GM21367 (cell line): ENCODE data around the gene VPS39.

Experiments
- ATAC-seq: cut with Tn5 transposase; IDR thresholded peaks from one replicate; pipeline ENCODE4 v1.9.1; 2021; ENCODE audit not compliant: unreplicated experiment

Gene VPS39

DNA sequence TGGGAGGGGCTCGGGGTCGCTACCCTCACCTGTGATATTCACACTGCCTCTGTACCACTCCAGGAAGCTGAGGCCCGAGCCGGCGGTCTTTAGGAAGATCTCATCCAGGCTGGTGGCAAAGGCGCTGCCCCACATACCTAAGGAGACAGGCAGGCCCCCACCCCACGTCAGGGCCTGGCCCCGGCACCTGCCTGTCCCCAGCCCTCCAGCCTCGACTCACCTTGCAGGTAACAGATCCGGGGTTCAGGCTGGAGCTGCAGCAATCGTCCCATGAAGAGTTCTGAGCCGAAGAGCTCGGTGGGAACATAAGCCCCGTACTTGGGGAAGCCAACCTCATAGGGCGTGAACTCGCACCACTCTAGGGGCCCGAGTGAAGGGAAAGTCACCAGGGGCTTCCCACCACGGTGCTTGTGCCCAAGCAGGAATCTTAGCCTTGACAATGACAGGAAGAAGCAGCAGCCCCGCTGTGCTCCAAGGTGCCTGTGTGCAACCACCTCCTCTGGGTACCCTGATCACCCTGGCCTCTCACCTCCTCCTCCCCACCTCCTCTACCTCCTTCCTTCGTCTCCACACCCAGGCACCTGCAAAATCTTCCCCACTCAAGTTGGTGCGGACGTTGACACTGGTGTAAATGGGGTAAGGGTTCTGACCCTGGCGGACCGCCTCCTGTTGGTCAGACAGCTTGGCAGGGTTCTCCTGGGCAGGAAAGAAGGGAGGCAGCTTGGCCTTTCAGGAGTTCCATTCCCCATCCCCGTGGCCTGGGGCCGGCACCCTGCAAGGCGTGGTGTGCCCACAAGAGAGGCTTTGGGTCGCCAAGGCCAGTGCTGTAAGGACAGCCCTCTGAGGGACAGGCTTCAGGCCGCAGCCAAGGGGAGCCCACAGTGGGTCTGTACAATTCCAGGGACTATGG, 62.3 kb downstream of the VPS39 start:
- no peak for ATAC-seq

DNA sequence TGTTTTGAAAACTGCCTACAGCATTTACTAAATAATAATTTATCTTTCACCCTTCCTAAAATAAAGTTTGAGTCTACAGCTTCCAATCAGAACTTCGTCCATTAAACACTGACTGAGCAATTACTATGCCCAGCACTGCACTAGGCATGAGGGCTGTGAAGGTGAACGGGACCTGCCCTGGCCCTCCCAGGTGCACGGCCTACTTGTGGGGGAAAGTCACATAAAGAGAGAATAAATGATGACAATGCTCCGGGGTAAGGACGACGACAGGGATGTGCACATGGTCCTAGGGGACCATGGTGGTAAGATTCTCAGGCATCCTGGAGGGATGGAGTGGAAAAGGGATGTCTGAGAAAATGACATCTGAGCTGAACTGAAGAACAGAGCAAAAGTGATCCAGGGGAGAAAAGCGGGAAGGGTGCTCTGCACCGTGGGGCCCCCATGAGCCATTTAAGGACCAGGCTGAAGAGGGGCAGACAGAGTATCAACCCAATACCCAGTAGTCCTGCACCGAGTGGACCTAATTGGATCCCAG, 63.2 kb downstream of the VPS39 start:
- no peak for ATAC-seq

DNA sequence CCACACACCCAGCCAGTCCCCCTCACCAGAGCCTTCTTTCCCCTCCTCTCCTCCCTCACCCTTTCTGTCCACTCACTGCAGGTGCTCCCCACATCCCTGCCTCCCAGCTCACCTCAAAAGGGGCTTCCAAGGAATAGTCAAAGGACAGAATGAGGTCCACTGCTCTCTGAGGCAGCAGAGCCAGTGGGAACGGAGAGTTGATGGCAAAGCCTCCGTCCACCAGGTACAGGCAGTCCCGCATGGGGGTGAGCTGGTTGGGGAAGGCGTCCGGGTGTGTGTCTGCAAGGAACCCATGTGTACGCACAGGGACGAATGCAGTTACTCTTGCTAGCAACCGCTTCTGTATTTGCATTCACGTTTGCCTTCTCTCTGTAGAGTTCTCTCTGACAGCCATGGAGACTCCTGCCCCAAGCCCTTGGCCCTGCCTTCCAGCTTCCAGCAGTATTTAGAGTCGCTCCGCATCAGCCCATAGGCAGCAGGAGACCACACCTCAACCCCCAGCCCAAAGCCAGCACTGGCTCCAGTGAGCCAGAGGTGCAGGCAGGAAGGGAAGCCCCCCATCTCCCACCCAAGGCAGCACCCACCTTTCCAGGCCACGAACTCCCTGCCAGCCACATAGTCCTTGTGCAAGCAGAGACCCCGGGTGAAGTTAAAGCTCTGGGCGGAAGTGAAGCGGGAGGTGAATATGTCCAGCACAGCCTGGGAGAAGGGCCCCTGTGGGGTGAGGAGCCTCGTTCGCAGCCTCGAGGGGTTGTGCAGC, 64.1 kb downstream of the VPS39 start:
- ATAC-seq: no peak

DNA sequence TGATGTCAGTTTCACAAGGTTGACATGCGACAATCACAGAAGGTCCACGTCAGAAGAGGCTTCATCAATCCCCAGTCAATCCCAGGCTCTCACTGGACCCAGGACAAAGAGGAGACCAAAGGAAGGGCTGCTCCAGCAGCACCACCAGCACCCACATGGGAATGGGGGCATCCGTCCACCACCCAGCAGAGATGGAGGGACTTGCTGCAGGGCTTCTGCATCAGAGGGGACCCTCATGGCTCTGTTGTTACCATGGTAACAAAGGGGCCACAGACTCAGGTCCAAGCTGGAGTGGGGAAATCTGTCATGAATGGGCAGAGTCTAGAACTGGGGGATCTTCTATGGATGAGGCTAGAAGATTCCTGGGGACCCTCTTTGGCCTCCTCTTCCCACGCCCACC, 64.7 kb downstream of the VPS39 start:
- ATAC-seq: no peak

DNA sequence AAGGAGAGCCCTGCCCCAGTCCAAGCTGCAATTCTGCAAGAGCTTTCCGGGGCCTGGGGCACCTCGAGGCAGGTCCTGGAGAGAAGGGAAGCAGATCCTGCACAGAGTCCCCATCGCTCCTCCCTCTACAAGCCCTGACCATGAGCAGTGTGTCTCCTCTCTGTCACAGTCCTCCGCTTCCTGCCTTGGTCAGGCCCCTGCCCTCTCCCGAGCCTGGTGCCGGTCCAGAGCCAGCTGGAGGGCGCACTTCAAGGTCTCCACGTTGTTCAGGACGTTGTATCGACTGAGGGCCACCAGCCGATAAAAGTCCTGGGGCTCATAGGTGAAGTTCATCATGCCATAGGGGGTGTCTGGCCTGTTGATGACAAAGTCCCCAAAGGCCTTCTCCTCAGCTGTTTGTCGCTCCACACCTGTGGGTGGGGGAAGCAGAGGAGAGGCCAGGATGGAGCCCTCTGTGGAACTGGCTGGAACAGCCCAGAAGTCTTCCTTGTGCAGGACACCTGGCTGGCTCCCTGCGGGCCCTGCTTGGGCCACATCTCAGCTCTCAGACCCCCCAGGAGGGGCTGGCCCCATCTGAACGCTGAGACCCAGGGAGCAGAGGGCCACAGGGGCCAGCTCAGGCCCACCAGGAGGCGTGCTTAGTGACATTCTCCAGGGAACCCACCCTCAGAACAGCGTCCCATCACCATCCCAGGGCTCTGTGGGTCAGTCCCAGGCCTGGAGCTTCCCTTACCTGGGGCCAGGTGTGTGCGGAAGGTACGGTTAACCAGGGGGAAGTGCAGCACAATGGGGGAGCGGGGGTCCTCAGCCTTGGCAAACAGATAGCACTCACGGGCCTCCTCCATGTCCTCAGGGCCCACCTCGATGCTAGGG, 66.1 kb downstream of the VPS39 start:
- no peak for ATAC-seq

DNA sequence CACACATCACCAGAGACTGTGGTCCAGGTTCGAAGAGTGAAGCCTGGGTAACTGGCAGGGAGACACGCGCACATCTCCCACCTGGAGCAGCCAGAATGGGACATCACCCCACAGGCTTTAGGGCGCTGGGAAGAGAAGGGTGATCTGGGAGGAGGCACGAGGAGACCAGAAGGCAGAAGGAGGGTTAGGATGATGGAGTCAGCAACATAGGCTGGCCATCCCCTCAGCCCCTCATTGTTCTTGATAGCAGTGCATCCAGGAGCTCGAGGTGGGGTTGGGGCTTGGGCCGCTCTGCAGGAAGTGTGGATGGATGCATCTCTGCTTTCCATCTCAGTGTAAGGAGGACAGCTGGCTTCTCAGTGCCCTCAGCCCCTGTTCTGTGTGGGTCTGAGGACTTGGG, 66.9 kb downstream of the VPS39 start:
- no peak for ATAC-seq

DNA sequence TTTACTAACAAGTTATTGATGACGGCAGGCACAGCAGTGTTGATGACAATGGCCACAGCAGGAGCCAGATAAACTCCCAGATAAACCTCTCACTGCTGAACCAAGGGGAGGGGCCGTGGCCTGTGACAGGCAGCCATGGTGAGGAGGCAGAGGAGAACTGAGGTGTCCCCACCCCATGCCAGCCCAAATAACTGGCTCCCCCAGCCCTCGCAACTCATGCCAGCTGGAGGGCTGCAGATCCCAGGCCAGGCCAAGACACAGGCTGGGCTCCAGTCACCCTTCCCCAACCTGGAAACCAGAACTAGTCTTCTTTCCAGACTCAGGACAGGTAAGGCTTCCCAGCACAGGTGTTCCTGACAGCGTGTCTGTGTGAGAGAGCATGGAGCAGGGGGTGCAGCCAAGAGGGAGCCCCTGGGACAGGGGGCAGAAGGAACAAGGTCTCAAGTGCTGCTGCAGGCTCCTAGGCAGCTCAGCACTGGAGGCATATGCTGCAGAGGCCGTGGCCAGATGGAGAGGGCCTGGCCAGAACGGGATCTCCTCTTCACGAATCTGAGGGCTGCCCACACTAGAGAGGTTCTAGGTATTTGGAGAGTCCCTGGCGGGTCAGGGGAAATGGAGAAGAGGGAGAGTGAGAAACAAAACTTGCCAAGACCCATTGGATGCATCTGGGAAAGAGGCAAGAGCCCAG, 67.6 kb downstream of the VPS39 start:
- ATAC-seq: no peak

DNA sequence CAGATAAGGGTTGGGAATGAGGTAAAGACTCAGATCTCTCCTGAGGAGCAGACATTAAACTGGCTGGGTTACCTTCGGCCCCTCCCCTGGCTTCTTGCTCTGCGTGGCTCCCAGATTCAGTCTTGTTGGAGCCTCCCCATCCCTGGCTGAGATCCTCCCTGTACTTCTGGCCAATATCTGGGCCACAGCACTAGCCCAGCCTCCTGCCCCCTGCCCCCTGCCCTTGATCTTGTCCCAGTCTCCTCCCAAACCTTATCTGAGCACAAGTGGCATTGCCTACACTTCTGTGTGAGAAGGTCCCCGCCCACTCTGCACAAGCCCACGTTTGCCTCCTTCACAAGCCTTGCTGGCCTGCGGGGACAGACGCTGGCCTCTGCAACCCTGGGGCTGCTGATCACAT, 68.5 kb downstream of the VPS39 start:
- ATAC-seq: no peak

DNA sequence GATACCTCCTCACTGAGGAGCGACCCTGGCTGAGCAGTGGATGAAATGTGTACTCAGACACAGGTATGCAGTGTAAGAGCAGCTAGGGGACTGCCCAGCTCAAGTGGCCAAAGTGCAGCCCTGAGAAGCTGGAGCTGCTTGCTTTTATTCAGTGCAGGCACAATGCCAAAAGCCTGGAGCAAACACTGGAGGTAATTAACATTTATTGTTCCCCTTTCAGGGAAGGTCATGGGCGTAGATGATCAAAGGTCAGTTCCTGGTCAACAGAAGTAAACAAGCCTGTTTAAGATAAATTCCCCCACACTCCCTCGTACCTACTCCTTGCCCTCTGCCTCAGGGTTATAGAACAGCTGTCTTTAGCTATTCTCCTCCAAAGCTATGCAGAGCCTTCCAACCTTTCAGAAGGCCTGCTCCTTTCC, 69.1 kb downstream of the VPS39 start:
- no peak for ATAC-seq

DNA sequence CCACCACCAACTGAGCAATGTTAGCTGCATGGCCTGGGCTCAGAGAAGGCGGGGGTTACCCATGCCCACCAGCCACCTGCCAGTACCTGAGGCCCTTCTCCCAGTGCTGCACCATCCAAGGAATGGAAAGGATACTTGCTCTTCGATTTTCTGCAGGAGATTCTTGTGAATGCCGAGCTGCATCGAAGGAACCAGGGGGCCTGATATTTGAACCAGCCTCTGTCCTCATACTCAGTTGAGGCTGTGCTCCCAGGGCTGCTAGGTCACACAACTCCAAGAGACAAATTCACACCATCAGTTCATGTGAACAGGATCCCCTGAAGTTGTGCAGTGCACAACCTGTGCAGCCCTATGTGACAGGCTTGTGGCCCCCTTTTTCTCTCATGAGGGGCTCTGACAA, 69.7 kb downstream of the VPS39 start:
- ATAC-seq: no peak

DNA sequence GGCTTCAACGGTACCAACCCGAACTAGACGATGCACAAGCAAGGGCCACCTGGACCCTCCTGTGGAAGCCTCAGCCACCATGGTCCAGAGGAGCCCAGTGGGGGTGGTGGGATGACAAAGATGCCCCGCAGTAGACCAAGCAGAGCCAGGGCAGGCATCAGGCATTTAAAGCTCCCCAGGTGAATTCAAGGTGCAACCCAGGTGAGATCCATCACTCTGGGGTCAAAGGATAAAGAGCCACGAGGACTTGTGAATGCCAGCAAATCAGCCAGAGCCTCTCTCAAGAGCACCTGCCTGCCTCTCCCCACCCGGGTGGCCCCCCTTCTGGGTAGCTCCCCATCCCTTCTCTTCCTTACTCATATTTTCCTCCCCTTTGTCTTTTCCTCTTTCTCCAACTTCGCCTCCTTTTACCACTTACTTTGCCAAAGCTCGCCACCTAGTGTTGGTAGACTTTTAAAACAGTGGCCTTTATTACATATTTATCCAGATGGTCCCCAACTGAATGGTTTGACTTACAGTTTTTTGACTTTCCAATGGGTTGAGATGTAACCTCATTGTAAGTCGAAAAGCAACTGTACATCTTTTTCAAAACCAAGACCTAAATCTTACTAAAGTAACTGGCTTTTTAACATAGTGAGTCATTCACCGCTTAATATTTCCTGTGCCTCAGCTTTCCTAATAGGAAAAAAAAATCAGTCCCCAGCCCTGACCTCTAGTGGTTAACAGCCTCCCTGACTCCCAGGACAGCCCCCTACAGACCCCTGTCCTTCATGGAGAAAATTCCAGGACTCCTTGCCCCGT, 70.4 kb downstream of the VPS39 start:
- no peak for ATAC-seq

DNA sequence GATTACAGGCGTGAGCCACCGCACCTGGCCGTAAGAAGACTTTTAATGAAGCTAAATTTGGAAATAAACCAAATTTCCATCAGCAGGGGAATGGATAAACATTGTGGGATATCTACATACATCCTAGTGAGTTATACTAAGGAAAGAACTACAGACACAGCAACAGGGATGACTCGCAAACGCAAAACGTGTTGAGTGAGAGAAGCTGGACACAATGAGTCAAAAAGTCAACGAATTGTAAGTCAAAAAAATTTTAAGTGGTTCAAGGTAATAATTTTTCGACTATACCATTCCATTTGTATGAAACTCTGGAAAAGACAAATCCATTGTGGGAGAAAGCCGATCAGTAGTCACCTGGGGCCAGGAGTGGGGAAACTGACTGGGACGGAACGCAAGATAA, 71.6 kb downstream of the VPS39 start:
- no peak for ATAC-seq

DNA sequence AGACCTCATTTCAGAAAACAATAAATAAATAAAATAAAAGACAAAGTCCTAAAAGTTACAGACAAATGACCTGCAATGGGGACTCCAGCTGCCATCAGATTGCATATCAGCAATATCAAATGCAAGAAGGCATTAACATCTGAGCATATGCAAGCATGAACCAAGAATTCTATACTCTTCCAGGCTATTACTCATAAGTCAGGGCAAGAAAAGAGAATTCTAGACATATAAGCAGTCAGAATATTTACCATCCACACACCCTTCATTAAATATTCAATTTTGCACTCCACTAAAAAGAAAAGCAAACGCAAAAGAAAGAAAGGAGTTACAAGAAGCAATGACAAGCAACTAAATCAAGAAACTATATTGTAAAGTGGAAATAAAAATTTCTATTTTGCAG, 72.8 kb downstream of the VPS39 start:
- ATAC-seq: no peak

DNA sequence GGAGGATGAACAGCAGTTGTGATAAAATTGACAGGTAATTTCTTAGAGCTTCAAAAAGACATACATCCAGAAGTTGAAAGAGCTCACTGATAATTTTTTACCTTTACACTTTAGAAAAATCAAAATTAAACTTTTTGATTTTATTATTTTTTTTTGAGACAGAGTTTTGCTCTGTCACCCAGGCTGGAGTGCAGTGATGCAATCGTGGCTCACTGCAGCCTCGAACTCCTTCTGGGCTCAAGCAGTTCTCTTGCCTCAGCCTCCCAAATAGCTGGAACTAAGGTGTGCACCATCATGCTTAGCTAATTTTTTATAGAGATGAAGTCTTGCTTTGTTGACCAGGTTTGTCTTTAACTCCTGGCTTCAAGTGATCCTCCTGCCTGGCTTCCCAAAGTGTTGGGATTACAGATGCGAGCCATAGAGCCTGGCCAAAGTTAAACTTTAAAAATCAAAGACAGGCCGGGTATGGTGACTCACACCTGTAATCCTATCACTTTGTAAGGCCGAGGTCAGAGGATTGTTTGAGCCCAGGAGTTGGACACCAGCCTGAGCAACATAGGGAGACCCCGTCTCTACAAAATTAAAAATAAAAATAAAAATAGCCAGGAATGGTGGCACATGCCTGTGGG, 73.4 kb downstream of the VPS39 start:
- no peak for ATAC-seq

DNA sequence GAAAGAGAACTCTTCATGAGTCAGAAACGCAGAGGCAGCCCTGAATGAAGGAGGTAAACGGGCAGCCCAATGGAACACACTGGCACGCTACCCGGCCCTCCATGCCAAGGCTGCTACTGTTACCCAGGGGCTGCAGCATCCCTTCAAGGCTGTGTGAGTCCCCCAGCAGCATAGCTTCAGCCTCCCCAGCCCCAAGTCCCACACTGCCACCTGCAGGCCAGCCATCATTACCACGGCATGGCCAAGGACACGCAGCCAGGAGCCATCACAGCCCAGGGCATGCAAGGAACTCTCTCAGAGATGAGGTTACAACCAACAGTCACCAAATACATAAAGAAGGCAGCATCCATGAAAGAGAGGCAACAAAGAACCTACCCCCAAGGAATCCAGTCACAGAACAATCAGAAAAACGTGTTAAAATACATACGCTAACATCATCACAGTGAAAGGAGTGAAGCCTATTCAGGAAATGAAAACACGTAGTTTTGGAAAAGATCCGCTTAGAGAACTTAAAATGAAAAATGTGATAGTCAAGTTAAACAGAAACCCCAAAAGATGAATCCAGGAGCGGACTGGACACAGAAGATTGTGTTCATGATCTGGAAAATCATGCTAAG, 74.1 kb downstream of the VPS39 start:
- ATAC-seq: no peak

DNA sequence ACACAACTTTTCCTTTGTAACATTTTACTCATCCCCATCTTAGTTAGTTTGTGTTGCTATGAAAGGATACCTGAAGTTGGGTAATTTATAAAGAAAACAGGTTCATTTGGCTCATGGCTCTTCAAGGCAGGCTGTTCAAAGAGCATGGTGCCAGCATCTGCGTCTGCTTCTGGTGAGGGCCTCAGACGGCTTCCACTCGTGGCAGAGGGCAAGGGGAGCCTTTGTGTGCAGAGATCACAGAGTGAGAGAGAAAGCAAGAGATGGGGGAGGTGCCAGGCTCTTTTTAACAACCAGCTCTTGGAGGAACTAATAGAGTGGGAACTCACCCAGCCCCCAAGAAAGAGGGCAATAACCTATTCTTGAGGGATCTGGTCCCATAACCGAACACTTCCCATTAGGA, 74.7 kb downstream of the VPS39 start:
- ATAC-seq: no peak

DNA sequence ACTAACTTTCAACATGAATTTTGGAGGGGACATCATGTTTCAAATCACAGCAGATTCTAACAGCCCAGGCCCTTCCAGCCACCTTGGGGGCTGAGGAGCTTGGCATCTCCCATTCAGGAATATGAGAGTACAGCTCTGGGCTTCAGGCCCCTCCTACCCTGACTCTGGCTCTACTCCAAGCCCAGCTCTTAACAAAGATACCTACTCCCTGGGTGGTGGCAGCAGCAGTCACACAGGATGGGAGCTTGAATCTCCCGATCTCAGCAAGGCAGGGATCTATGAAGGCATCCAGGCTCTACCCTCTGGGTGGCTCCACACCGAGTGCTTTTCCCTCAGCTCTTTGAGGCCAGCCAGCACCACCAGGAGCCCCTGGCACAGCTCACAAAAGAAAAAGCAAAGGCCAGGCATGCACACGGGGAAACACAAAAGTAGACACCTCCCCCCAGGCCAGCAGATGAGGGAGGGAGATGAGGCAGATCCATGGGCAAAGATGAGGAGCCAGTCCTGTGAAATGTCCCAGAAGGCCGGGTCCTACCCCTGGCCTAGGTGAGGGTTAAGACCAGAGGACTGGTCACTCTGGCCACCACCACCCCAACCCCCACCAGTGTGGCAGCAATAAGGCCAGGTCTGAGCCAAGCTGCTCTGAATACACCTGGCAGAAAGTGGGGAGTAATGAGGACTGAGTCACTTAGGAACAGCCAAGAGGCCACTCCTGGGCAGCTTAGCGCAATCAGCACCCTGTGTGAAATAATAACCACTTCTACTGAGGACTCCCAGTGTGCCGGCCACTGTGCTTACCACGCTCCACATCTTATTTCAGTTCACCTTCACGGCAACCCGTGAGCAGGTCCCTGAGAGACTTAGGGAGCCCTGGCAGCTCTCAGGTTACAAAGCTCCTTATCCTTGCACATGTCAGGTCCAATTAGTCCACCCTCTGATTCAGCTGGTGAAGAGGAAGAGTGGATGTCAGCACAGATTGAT, 76.0 kb downstream of the VPS39 start:
- ATAC-seq: no peak

DNA sequence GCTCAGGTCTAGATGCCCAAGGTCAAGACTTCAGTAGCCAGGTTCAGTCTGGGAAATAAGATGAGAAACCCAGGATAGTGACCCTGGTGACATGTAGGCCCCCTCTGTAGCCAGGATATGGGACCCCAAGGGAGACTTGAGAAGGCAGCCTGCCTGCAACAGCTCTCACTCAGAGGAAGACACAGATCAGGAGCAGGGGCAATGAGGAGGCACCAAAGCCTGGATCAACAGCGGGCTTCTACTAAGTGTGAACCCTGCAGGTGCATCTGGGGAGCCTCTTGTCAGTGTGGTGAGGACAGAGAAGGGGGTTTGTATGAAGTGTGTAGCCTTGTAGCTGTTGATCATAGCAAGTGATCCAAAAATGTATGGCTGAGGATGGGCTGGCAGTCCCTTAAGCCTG, 77.1 kb downstream of the VPS39 start:
- ATAC-seq: no peak
